Measurements from ENCODE around the gene ELF2. TPM values are rescaled to one million over a fixed set of nuclear protein-coding genes. Genes with fewer than 3 reads are reported as not detected.
"Not testable (repeated sequence)": the region's sequence is repeated elsewhere in the genome, so short reads cannot be mapped to it uniquely, and the experiment has no call there.

The ELF2 gene
- total RNA-seq, 1 donor from 2014 or later, result 40.3 TPM

GRCh38 chr4:139021071-139021470 lies 155.9 kb downstream of the ELF2 start:
- not testable (repeated sequence) for DNase-seq (ENCODE audit: low spot score)

- no peak for DNase-seq (ENCODE audit: low spot score)
Observed at GRCh38 chr4:139020384-139020783, 156.6 kb downstream of the ELF2 start.

- DNase-seq (ENCODE audit: low spot score), result no peak
Observed at GRCh38 chr4:139018971-139019758, 157.9 kb downstream of the ELF2 start.

- no peak for DNase-seq (ENCODE audit: low spot score)
Observed at GRCh38 chr4:139018501-139018900, 158.5 kb downstream of the ELF2 start.

- DNase-seq (ENCODE audit: low spot score), result no peak
Observed at GRCh38 chr4:139017861-139018260, 159.2 kb downstream of the ELF2 start.

GRCh38 chr4:139015948-139016471 lies 161.0 kb downstream of the ELF2 start:
- peak; percentile 20 for DNase-seq (ENCODE audit: low spot score)

GRCh38 chr4:139015269-139015947 lies 161.6 kb downstream of the ELF2 start, which contains the start of gene NOCT:
TSS of gene NOCT (plus strand) at chr4:139015781. CDS start at chr4:139015982, 201 bp downstream.
- DNase-seq (ENCODE audit: low spot score), result peak; percentile 86

- DNase-seq (ENCODE audit: low spot score), result peak; percentile 33
Observed at GRCh38 chr4:139014371-139015268, 162.4 kb downstream of the ELF2 start.

GRCh38 chr4:139011225-139011950 lies 165.6 kb downstream of the ELF2 start:
- peak; percentile 58 for DNase-seq (ENCODE audit: low spot score)

- DNase-seq (ENCODE audit: low spot score), result no peak
Observed at GRCh38 chr4:139009702-139010101, 167.3 kb downstream of the ELF2 start.

- not testable (repeated sequence) for DNase-seq (ENCODE audit: low spot score)
Observed at GRCh38 chr4:139008278-139008677, 168.7 kb downstream of the ELF2 start.

GRCh38 chr4:139007640-139008039 lies 169.4 kb downstream of the ELF2 start:
- DNase-seq (ENCODE audit: low spot score), result no peak

Other genes starting within 250 kb of the ELF2 start
- 3.8 TPM for gene NOCT, start 161.4 kb downstream of the ELF2 start, total RNA-seq
- gene MGARP, start 103.0 kb upstream of the ELF2 start, total RNA-seq, result 0.81 TPM
- gene NAA15, start 124.3 kb upstream of the ELF2 start, total RNA-seq, result 26.0 TPM
- gene NDUFC1, start 125.3 kb upstream of the ELF2 start, total RNA-seq, result 69.4 TPM